ENCODE results near the gene USP43.
A peak's percentile ranks its signal among the peaks of the same experiment; 100 is the strongest.

The USP43 gene

DNA sequence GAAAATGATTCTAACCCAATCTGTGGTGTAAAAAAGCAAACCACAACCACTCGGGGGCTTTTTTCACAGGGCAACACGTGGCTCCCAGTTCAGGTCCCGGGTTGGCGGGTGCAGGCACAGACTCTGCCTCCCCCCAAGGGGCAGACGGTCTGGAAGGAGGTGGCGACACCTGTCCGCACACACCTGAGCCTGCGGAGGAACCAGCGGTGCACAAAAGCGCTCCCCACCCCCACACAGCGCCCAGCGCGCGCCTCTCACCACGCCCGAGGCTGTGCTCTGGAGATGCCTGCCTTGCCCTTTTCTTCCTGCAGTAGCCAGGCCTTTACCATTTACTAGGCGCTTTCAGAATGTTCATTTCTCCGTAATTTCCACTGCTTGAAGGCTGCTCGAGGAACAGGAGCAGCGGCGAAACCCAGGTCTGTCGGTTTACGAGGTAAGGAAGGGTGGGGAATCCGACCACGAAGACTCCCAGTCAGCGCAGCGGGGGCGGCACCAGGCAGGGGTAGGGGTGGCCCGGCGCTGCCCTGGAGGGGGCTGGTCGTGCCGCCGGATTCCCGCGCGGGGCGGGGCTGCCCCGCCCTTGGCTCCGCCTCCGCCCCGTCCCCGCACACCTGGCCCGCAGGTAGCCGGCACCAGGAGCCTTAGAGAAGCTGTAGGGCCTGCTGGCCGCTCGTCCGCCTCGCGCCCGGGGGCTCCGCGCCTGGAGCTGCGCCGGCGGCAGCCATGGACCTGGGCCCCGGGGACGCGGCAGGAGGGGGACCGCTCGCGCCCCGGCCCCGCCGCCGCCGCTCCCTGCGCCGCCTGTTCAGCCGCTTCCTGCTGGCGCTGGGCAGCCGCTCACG, at the start of gene USP43 (continued):
- TF ChIP-seq PRDM1 (tag by site-specific recombination; IDR thresholded peaks at IDR 0.05) (no peak), ZNF223 (tag by site-specific recombination; IDR thresholded peaks at IDR 0.05) (peak; percentile 66; the same call in 1 of the 2 replicates), ZNF341 (tag by site-specific recombination; IDR thresholded peaks at IDR 0.05; ENCODE audit: low read depth) (peak; percentile 67), ZNF354C (tag by site-specific recombination; IDR thresholded peaks at IDR 0.05; ENCODE audit: borderline replicate concordance, low read depth) (no peak), ZNF521 (tag by site-specific recombination; IDR thresholded peaks at IDR 0.05) (no peak), ZNF701 (tag by site-specific recombination; IDR thresholded peaks at IDR 0.05) (no peak), ZNF785 (tag by site-specific recombination; IDR thresholded peaks at IDR 0.05) (no peak), YY1 (tag by site-specific recombination; IDR thresholded peaks at IDR 0.05) (no peak), ZNF202 (tag by site-specific recombination; IDR thresholded peaks at IDR 0.05; ENCODE audit: borderline replicate concordance) (no peak), ZNF292 (tag by site-specific recombination; IDR thresholded peaks at IDR 0.05; ENCODE audit: borderline replicate concordance, low read depth) (no peak), ZNF335 (tag by site-specific recombination; conservative IDR thresholded peaks at IDR 0.05) (peak; percentile 96), ZNF624 (tag by site-specific recombination; IDR thresholded peaks at IDR 0.05) (no peak), ZNF747 (tag by site-specific recombination; IDR thresholded peaks at IDR 0.05) (no peak), HOXD13 (CRISPR knock-in tag; IDR thresholded peaks at IDR 0.05; ENCODE audit: borderline replicate concordance) (no peak), ZNF600 (tag by site-specific recombination; IDR thresholded peaks at IDR 0.05) (peak; percentile 79), ZNF274 (IDR thresholded peaks at IDR 0.05; ENCODE audit: low read length) (no peak), ZNF274 (tag by site-specific recombination; IDR thresholded peaks at IDR 0.05; ENCODE audit: borderline replicate concordance) (no peak), KLF9 (tag by site-specific recombination; IDR thresholded peaks at IDR 0.05; ENCODE audit: low read depth) (peak; percentile 79), ZNF548 (tag by site-specific recombination; IDR thresholded peaks at IDR 0.05) (no peak), ZNF530 (tag by site-specific recombination; IDR thresholded peaks at IDR 0.05; ENCODE audit: low read depth) (no peak), ZNF791 (tag by site-specific recombination; IDR thresholded peaks at IDR 0.05) (no peak), ZNF555 (tag by site-specific recombination; conservative IDR thresholded peaks at IDR 0.05) (no peak), GLI2 (tag by site-specific recombination; IDR thresholded peaks at IDR 0.05; ENCODE audit: borderline replicate concordance, low read depth) (no peak)
- TF ChIP-seq, protein P1, sequence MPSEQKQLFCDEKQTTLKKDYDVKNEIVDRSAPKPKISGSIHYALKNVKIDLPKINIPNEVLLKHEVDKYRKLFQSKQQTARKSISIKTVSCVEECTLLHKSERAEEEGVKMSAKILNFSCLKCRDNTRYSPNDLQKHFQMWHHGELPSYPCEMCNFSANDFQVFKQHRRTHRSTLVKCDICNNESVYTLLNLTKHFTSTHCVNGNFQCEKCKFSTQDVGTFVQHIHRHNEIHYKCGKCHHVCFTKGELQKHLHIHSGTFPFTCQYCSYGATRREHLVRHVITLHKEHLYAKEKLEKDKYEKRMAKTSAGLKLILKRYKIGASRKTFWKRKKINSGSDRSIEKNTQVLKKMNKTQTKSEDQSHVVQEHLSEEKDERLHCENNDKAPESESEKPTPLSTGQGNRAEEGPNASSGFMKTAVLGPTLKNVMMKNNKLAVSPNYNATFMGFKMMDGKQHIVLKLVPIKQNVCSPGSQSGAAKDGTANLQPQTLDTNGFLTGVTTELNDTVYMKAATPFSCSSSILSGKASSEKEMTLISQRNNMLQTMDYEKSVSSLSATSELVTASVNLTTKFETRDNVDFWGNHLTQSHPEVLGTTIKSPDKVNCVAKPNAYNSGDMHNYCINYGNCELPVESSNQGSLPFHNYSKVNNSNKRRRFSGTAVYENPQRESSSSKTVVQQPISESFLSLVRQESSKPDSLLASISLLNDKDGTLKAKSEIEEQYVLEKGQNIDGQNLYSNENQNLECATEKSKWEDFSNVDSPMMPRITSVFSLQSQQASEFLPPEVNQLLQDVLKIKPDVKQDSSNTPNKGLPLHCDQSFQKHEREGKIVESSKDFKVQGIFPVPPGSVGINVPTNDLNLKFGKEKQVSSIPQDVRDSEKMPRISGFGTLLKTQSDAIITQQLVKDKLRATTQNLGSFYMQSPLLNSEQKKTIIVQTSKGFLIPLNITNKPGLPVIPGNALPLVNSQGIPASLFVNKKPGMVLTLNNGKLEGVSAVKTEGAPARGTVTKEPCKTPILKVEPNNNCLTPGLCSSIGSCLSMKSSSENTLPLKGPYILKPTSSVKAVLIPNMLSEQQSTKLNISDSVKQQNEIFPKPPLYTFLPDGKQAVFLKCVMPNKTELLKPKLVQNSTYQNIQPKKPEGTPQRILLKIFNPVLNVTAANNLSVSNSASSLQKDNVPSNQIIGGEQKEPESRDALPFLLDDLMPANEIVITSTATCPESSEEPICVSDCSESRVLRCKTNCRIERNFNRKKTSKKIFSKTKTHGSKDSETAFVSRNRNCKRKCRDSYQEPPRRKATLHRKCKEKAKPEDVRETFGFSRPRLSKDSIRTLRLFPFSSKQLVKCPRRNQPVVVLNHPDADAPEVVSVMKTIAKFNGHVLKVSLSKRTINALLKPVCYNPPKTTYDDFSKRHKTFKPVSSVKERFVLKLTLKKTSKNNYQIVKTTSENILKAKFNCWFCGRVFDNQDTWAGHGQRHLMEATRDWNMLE (tag by site-specific recombination; conservative IDR thresholded peaks at IDR 0.05; ENCODE audit: low read depth), result no peak
- TF ChIP-seq, protein P2, sequence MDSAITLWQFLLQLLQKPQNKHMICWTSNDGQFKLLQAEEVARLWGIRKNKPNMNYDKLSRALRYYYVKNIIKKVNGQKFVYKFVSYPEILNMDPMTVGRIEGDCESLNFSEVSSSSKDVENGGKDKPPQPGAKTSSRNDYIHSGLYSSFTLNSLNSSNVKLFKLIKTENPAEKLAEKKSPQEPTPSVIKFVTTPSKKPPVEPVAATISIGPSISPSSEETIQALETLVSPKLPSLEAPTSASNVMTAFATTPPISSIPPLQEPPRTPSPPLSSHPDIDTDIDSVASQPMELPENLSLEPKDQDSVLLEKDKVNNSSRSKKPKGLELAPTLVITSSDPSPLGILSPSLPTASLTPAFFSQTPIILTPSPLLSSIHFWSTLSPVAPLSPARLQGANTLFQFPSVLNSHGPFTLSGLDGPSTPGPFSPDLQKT (IDR thresholded peaks at IDR 0.05; ENCODE audit: borderline replicate concordance, low read depth, low read length), result no peak
- TF ChIP-seq, protein P3, sequence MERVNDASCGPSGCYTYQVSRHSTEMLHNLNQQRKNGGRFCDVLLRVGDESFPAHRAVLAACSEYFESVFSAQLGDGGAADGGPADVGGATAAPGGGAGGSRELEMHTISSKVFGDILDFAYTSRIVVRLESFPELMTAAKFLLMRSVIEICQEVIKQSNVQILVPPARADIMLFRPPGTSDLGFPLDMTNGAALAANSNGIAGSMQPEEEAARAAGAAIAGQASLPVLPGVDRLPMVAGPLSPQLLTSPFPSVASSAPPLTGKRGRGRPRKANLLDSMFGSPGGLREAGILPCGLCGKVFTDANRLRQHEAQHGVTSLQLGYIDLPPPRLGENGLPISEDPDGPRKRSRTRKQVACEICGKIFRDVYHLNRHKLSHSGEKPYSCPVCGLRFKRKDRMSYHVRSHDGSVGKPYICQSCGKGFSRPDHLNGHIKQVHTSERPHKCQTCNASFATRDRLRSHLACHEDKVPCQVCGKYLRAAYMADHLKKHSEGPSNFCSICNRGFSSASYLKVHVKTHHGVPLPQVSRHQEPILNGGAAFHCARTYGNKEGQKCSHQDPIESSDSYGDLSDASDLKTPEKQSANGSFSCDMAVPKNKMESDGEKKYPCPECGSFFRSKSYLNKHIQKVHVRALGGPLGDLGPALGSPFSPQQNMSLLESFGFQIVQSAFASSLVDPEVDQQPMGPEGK (tag by site-specific recombination; IDR thresholded peaks at IDR 0.05), result peak; percentile 62
- TF ChIP-seq, protein P4, sequence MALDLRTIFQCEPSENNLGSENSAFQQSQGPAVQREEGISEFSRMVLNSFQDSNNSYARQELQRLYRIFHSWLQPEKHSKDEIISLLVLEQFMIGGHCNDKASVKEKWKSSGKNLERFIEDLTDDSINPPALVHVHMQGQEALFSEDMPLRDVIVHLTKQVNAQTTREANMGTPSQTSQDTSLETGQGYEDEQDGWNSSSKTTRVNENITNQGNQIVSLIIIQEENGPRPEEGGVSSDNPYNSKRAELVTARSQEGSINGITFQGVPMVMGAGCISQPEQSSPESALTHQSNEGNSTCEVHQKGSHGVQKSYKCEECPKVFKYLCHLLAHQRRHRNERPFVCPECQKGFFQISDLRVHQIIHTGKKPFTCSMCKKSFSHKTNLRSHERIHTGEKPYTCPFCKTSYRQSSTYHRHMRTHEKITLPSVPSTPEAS (tag by site-specific recombination; IDR thresholded peaks at IDR 0.05), result no peak
- TF ChIP-seq, protein P5, sequence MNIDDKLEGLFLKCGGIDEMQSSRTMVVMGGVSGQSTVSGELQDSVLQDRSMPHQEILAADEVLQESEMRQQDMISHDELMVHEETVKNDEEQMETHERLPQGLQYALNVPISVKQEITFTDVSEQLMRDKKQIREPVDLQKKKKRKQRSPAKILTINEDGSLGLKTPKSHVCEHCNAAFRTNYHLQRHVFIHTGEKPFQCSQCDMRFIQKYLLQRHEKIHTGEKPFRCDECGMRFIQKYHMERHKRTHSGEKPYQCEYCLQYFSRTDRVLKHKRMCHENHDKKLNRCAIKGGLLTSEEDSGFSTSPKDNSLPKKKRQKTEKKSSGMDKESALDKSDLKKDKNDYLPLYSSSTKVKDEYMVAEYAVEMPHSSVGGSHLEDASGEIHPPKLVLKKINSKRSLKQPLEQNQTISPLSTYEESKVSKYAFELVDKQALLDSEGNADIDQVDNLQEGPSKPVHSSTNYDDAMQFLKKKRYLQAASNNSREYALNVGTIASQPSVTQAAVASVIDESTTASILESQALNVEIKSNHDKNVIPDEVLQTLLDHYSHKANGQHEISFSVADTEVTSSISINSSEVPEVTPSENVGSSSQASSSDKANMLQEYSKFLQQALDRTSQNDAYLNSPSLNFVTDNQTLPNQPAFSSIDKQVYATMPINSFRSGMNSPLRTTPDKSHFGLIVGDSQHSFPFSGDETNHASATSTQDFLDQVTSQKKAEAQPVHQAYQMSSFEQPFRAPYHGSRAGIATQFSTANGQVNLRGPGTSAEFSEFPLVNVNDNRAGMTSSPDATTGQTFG (tag by site-specific recombination; IDR thresholded peaks at IDR 0.05; ENCODE audit: borderline replicate concordance), result no peak

Measured in HEK293 (cell line).